Measurements from ENCODE around the gene AOAH.

The AOAH gene

DNA sequence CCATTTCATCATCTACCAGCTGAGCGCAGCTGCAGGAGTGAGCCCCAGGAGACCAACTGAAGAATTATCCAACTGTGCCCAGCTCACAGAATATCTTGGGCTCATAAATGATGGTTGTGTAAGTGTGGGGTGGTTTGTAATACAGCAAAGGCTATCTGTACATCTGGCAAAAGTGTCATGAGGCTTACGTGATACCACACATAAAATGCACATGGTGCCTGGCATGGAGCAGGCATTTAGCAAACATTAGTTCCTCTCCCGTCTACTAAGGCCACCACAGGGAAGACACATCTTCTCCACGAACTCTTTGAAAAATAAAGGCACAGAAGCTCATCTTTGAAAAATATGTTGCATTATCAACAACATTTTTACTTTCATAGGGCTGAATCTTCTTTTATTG is 32.3 kb downstream of the AOAH start:
- DNase-seq (ENCODE audit: low read depth) = no peak

DNA sequence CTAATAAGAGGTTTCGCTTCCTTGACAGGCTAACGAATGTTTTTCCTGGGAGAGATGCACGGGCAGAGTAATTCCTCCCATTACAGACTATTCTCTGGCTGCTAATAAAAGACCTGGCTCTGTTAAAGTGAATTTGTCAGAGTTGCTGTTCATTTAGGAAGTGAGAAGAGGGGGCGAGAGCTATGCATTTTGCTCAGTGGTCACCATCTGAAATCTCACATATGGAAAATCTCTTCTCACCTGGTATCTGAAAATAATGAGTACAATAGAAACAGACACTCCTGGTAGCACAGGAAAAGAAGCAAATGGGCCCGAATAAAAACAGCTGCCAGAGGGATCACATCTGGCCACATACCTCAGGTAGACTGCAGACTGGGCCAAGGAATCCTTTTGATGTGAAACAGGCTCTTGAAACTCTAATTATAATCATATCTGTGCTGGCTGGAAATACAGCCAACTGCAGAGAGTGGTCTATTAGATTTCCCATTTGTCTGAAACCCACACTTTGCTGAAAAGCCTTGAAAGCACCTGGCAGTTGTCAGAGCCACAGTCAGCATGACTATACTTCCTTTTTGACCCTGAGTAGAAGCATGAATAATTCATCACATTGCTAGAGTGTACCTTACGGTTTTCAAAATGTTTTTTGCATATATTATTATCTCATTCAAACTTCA is 33.6 kb downstream of the AOAH start:
- no peak for DNase-seq (ENCODE audit: low read depth)

- DNase-seq (ENCODE audit: low read depth) = no peak
Measured at GRCh38 chr7:36690041-36690440, 34.3 kb downstream of the AOAH start.

GRCh38 chr7:36686499-36686898 is 37.8 kb downstream of the AOAH start:
- peak; percentile 39 for DNase-seq (ENCODE audit: low read depth)

DNA sequence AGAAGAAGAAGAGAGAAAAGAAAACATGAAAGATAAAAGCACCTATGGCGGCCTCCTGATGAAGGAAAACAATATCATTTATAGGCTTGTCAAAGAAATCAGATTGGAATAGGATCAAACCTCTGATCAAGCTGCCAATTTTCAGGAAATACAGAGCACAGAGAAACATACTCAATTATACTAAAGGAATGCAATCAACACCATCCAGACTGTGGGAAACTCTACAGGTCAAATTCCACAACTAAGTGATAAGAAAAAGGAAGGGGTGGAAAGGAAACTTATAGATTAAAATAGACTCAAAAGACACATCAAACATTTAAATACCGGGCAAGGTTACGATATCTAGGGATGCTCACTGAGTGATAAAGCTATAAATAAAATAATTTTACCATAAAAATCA is 39.3 kb downstream of the AOAH start:
- DNase-seq (ENCODE audit: low read depth) = no peak

DNA sequence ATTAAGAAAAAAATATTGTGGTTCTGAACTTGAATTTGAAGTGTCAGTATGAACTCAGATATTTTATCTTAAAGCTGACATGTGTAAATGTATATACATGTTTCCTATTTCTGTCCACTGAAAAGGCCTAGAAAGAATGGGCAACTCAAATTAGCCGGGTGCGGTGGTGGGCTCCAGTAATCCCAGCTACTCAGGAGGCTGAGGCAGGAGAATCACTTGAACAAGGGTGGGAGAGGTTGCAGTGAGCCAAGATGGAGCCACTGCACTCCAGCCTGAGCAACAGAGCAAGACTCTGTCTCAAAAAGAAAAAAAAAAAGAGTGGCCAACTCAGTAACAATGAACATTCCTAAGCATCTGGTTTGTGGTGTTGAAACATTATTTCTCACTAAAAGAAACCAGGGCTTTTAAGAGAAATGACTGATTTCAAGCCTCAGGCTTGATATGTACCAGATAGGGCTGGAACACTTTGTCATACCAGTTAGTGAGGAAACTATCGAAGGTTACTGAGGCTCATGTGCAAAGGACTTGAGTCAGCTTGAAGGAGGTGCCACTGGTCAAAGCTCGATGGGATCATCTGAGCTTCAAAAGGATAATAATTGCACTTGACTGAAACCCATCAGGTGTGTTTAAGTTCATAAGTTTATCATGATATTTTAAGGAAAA is 40.5 kb downstream of the AOAH start:
- no peak for DNase-seq (ENCODE audit: low read depth)

- no peak for DNase-seq (ENCODE audit: low read depth)
Measured at GRCh38 chr7:36683111-36683510, 41.2 kb downstream of the AOAH start.

DNA sequence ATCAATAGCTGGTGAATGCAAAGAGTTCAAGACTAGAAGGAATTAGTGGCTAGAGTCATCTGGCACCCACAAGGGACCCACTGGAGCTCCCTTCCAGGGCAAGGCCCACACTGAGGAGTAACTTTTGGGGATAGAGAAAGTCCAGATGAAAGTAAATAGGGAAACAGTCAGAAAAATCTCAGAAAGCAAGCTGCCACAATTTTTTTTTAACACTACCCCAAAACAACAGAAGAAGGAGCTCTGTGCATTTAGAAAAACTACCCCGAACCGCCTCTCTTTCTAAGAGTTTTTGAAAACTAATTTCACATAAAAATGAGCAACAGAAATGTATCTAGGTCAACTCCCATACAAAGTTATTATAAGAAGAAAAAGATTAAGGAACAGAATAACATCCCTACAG is 42.2 kb downstream of the AOAH start:
- DNase-seq (ENCODE audit: low read depth) = no peak

DNA sequence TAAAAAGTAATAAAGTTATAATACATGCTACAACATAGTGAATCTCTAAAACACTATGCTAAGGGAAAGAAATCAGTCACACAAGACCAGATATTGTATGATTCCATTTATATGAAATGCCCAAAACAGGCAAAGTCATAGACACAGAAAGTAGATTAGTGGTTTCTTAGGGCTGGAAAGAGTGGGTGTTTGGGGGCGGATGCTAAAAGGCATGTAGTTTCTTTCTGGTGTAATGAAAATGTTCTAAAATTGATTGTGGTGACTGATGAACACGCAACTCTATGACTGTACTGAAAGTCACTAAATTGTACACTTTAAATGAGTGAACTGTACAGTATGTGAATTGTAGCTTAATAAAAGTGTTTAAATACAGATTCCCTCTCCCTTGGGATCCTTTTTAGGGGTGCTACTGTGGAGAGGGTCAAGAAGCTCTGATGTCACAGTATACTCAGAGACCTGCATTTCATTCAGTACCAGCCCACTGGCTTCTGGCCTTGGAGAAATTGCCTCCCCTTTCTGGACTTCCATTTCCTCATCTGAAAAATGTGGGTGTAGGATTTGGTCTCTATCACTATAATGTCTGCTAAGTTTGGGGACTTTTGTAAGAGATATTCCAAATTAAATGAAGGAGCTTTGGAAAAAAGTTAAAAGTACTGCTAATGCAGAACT is 46.4 kb downstream of the AOAH start:
- DNase-seq (ENCODE audit: low read depth) = peak; percentile 61

GRCh38 chr7:36673703-36674102 is 50.6 kb downstream of the AOAH start:
- DNase-seq (ENCODE audit: low read depth) = no peak

- DNase-seq (ENCODE audit: low read depth) = no peak
Measured at GRCh38 chr7:36671432-36671829, 52.9 kb downstream of the AOAH start.

DNA sequence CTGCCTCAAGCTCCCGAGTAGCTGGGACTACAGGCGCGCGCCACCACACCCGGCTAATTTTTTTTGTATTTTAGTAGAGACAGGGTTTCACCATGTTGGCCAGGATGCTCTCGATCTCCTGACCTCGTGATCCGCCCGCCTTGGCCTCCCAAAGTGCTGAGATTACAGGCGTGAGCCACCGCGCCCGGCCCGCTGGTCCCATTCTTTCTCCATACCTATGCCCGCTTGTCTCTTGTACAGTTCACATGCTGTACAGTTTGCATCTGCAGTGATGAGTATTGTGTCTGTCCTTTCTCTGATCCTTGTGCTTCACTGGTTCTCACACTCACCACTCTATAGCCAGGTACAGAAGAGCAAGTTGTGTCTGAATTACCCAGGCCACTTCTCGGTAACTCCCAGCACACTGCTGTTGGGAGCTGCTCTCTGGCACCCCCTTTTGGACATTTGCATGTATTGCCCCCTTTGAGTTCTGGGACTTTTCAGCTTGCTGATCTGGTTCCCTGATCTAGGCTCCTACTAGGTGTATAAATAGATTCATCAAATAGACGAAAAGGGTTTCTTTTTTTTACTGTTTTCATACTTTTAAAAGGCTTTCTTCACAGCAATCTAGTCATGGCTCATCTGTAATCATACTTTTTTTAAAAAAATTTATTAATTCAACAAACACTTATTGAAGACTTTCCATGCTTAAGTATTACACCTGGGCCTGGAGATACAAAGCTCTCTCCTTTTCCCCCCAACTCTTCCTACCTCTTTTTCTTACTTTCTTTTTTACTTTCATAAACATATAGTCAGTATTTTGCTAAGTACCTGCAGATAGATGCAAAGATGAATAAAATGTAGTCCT is 53.5 kb downstream of the AOAH start:
- DNase-seq (ENCODE audit: low read depth) = peak; percentile 44

GRCh38 chr7:36668750-36669149 is 55.5 kb downstream of the AOAH start:
- no peak for DNase-seq (ENCODE audit: low read depth)

DNA sequence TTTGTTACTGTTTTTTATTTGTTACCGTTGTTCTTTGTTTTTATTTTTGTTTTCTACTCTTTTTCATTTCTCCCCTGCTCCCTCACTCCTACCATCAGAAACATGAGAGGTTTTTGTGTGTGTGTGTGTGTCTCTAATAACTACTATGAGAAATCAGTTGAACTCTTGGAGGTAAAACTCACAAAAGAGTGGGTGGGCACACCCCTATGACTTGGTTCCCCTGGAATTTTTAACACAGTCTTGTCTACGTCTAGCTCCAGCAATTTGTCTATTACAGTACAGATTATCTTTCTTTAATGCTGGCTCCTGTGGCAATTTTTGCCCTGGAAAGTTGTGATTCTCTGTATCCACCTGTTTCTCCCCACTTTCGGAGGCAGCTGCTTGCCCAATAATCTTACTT is 56.2 kb downstream of the AOAH start:
- no peak for DNase-seq (ENCODE audit: low read depth)

DNA sequence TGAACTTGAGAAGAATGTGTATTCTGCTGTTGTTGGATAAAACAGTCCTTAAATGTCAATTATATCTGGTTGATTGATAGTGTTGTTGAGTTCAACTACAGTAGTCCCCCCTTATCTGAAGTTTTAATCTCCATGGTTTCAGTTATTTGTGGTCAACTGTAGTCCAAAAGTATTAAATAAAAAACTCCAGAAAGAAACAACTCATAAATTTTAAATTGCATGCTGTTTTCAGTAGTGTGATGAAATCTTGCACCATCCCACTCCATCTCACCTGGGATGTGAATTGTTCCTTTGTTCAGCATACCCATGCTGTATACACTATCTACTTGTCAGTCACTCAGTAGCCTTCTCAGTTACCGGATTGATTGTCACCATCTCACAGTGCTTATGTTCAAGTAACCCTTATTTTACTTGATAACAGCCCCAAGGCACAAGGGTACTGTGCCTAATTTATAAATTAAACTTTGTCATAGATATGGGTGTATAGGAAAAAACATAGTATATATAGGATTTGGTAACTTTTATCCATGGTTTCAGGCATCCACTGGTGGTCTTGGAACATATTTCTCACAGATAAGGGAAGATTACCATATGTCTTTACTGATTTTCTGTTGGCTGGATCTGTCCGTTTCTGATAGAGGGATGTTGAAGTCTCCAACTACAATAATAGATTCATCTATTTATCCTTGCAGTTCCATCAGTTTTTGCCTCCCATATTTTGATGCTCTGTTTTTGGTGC is 57.1 kb downstream of the AOAH start:
- DNase-seq (ENCODE audit: low read depth) = no peak

DNA sequence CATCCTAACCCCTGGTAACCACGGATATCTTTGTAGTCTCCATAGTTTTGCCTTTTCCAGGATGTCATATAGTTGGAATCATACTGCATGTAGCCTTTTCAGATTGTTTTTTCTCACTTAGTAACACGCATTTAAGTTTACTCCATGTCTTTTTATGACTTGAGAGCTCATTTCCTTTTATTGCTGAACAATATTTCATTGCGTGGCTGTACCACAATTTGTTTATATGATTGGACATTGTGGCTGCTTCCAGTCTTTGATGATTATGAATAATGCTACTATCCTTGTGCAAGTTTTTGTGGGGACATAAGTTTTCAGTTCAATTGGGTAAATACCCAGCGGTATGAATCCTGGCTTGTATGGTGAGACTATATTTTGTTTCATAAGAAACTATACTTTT is 60.8 kb downstream of the AOAH start:
- DNase-seq (ENCODE audit: low read depth) = no peak

DNA sequence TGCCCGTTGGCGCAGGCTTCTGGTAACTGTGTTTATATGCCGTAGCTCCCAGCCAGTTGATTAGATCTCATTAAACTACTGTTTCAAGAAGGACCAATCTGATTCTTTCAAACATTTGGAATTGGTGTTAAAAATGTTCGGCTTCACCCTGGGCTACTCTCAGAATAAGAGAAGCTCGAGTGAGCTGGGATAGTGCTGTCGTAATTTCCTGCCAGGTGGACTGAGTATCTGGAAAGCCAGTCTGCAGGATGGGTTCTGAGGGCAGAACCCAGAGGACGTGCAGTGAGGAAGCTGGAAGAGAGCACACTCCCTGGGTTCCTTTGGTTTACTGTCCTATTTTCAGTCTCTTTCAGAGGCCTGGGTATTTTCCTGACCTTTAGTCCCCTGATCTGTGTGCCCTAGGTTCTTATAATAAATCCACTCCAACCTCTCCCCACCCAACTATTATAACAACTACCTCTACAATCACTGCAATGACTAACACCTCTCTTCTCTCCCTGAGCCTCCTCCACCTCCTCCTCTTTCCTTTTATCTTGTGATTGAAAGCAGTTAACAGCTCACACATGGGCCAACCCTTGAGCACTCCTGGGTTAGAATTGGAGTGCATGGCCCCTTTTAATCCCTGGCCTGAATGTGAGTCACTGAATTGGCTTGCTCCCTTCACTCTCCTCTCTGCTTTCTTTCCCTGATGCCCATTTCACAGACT is 63.0 kb downstream of the AOAH start:
- DNase-seq (ENCODE audit: low read depth) = no peak

DNA sequence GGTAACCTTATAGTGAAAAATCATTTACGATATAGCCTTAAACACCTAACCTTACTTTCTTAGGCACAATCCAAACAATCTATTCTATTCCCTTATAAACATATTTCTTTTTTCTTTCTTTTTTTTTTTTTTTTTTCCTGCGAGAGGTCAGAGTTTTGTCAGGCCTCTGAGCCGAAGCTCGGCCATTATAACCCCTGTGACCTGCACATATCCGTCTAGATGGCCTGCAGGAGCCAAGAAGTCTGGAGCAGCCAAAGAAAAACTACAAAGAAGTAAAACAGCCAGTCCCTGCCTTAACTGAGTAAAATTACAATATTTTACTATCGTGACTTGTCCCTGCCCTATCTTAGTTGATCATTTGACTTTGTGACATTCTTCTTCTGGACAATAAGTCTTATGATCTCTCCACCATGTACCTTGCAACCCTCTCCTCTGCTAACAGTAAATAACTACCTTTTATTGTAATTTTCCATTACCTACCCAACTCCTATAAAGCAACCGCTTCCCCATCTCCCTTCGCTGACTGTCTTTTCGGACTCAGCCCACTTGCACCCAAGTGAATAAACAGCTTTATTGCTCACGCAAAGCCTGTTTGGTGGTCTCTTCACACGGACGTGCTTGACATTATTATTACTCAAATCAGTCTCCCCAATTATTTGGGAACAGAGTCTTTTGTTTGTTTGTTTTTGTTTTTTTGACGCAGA is 64.5 kb downstream of the AOAH start:
- no peak for DNase-seq (ENCODE audit: low read depth)

DNA sequence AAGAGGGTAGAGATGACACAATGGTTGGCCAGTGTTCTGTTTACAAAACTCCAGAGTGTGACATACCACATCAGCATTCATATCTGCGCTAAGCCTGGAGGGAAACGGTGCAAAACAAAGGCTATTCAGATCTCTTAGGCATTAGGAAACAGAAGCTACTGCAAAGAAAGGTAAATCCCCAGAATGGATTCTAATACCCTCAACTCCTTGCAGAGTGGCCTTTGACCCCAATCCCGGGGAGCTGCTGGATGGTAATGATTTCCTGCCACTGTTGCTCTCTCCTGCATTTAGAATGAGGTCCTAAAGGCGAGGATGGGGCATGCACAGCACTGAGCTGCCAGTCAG is 65.2 kb downstream of the AOAH start:
- no peak for DNase-seq (ENCODE audit: low read depth)

GRCh38 chr7:36658335-36659171 is 65.7 kb downstream of the AOAH start:
- no peak for DNase-seq (ENCODE audit: low read depth)
